PC-3 (cell line): Measurements from ENCODE around the gene RASD2. TPM values are rescaled to one million over a fixed set of nuclear protein-coding genes. Genes with fewer than 3 reads are reported as not detected.

ENCODE experiments used
- ATAC-seq: fragments of 200-7000 bp; cut with Tn5 transposase; 2 replicates; pipeline ENCODE4 v1.9.1; 2020; ENCODE audit warnings: mild to moderate bottlenecking, moderate library complexity
- BruUV-seq: library from RNA; stranded (reverse); fragments of 400-500 nt; replicated peaks from 2 replicates; lab custom pipeline; 2021; lab: Mats Ljungman, UMichigan
- CTCF ChIA-PET: fragments of 300-600 bp; sonication (Branson Sonifier 250); formaldehyde crosslinking; loops from one replicate; lab custom pipeline; 2022; ENCODE audit warnings: antibody characterized with exemption; lab: Charles Lee
- POLR2A ChIA-PET: fragments of 300-600 bp; sonication (Branson Sonifier 250); formaldehyde crosslinking; loops from one replicate; lab custom pipeline; 2022; ENCODE audit warnings: antibody characterized with exemption; ENCODE audit not compliant: unreplicated experiment; lab: Charles Lee
- DNase-seq: peaks from one replicate; pipeline ENCODE4 v3.0.0-alpha.2; 2015
- H2AFZ ChIP-seq: fragments of 300-600 bp; sonication (generic); 2 replicates; pipeline ENCODE4 v1.6.0; 2016; ENCODE audit warnings: antibody characterized with exemption, low read length
- H3F3A ChIP-seq: fragments of 300-600 bp; sonication (generic); one replicate; pipeline ENCODE4 v1.6.0; 2017; ENCODE audit warnings: antibody characterized with exemption, low read length, control low read depth, mild to moderate bottlenecking; ENCODE audit not compliant: unreplicated experiment
- H3K27ac ChIP-seq: fragments of 300-600 bp; sonication (generic); 2 replicates; pipeline ENCODE4 v1.5.1; 2016; ENCODE audit warnings: mild to moderate bottlenecking, low read length
- H3K27me3 ChIP-seq: fragments of 300-600 bp; sonication (generic); 2 replicates; pipeline ENCODE4 v1.6.1; 2016; ENCODE audit warnings: low read length, mixed read lengths
- H3K36me3 ChIP-seq: fragments of 300-600 bp; sonication (generic); 2 replicates; pipeline ENCODE4 v1.6.1; 2016; ENCODE audit warnings: low read depth, mixed run types, low read length, mixed read lengths
- H3K4me1 ChIP-seq: fragments of 300-600 bp; sonication (generic); 2 replicates; pipeline ENCODE4 v1.5.1; 2016; ENCODE audit warnings: low read length; ENCODE audit not compliant: insufficient read depth
- H3K4me2 ChIP-seq: fragments of 300-600 bp; sonication (generic); 2 replicates; pipeline ENCODE4 v1.6.0; 2016; ENCODE audit warnings: low read length
- H3K4me3 ChIP-seq: fragments of 300-600 bp; sonication (generic); 2 replicates; pipeline ENCODE4 v1.5.1; 2016; ENCODE audit warnings: mild to moderate bottlenecking, low read length, mixed read lengths
- H3K79me2 ChIP-seq: fragments of 300-600 bp; sonication (generic); 2 replicates; pipeline ENCODE4 v1.6.1; 2017; ENCODE audit warnings: low read length, mixed read lengths
- H3K9ac ChIP-seq: fragments of 300-600 bp; sonication (generic); 2 replicates; pipeline ENCODE4 v1.6.0; 2016; ENCODE audit warnings: mild to moderate bottlenecking, low read length
- H3K9me2 ChIP-seq: fragments of 300-600 bp; sonication (generic); replicated peaks from 2 replicates; pipeline ENCODE4 v1.6.1; 2016; ENCODE audit warnings: mixed run types, low read length, mixed read lengths
- H3K9me3 ChIP-seq: fragments of 300-600 bp; sonication (generic); 2 replicates; pipeline ENCODE4 v1.6.1; 2016; ENCODE audit warnings: low read length, mixed read lengths
- H4K20me1 ChIP-seq: fragments of 300-600 bp; sonication (generic); 2 replicates; pipeline ENCODE4 v1.6.1; 2016; ENCODE audit warnings: low read length, mixed read lengths
- CTCF ChIP-seq: fragments of 300-600 bp; sonication (generic); conservative IDR thresholded peaks from 2 replicates; pipeline ENCODE4 v1.5.1; 2017; ENCODE audit warnings: antibody characterized with exemption, low read depth, mild to moderate bottlenecking, low read length
- EZH2 ChIP-seq: fragments of 300-600 bp; sonication (generic); IDR thresholded peaks from one replicate; pipeline ENCODE4 v1.6.1; 2017; ENCODE audit warnings: antibody characterized with exemption, mild to moderate bottlenecking, low read length; ENCODE audit not compliant: unreplicated experiment
- EZH2phosphoT487 ChIP-seq: fragments of 300-600 bp; sonication (generic); IDR thresholded peaks from 2 replicates; pipeline ENCODE4 v1.6.1; 2018; ENCODE audit warnings: mild to moderate bottlenecking, antibody characterized with exemption, low read length, borderline replicate concordance
- intact Hi-C: fragments of 100-400 bp; cut with micrococcal nuclease; formaldehyde crosslinking; loops from 2 replicates; pipeline ENCODE4 v1.9.0; 2023
- total RNA-seq: library from RNA; depleted of rRNA; stranded (reverse); fragments of >200 nt; gene quantifications from 2 replicates; pipeline ENCODE4 v1.2.3, GENCODE V29; 2014

The RASD2 gene
- total RNA-seq, 1 experiment from 2014 or later: 0.07 TPM

GRCh38 chr22:35547987-35548721 lies 7.5 kb downstream of the RASD2 start:
- CTCF ChIA-PET: no interaction called here
- no peak for TF ChIP-seq EZH2phosphoT487
- TF ChIP-seq EZH2: no peak
- peak; percentile 12; the same call in 1 of the 2 replicates for TF ChIP-seq CTCF
- Histone ChIP-seq H3K4me3 (no peak overlapping the region), H3F3A (no peaks in the 10 kb centered on the region), H4K20me1 (no peaks in the 10 kb centered on the region), H3K9me2 (no peaks in the 10 kb centered on the region), H3K9me3 (no peaks in the 10 kb centered on the region), H3K36me3 (no peaks in the 10 kb centered on the region), H3K4me2 (no peak overlapping the region), H3K4me1 (no peaks in the 10 kb centered on the region), H2AFZ (no peak overlapping the region), H3K27ac (no peak overlapping the region), H3K79me2 (no peaks in the 10 kb centered on the region), H3K9ac (no peak overlapping the region), H3K27me3 (no peaks in the 10 kb centered on the region)
- ATAC-seq (no peak; the same call in 1 of the 2 replicates), DNase-seq (no peak)
- intact Hi-C loops: no loop called here
- POLR2A ChIA-PET: no interaction called here
- no TSS peak for BruUV-seq

- Histone ChIP-seq H3K4me2 (no peak overlapping the region), H3K27ac (no peak overlapping the region), H3K36me3 (no peaks in the 10 kb centered on the region), H3K79me2 (no peaks in the 10 kb centered on the region), H4K20me1 (no peaks in the 10 kb centered on the region), H3K9me2 (no peaks in the 10 kb centered on the region), H3K27me3 (no peaks in the 10 kb centered on the region), H3F3A (no peaks in the 10 kb centered on the region), H3K9me3 (no peaks in the 10 kb centered on the region), H3K4me1 (no peaks in the 10 kb centered on the region), H2AFZ (no peak overlapping the region), H3K9ac (no peak overlapping the region), H3K4me3 (no peak overlapping the region)
- ATAC-seq (no peak), DNase-seq (no peak)
- TF ChIP-seq EZH2: no peak
- no peak for TF ChIP-seq CTCF
- TF ChIP-seq EZH2phosphoT487: no peak
- no TSS peak for BruUV-seq
- intact Hi-C loops: no loop called here
- CTCF ChIA-PET: no interaction called here
- POLR2A ChIA-PET: no interaction called here
Observed at GRCh38 chr22:35548722-35549112, 8.1 kb downstream of the RASD2 start.

GRCh38 chr22:35549328-35549727 lies 8.7 kb downstream of the RASD2 start:
- H4K20me1 ChIP-seq: no peaks in the 10 kb centered on the region
- H3K36me3 ChIP-seq: no peaks in the 10 kb centered on the region
- no peak for ATAC-seq
- intact Hi-C loops: no loop called here
- H3K79me2 ChIP-seq: no peaks in the 10 kb centered on the region
- no peaks in the 10 kb centered on the region for H3K9me3 ChIP-seq
- H3K9ac ChIP-seq: no peak overlapping the region
- no peak overlapping the region for H3K4me2 ChIP-seq
- no peak overlapping the region for H2AFZ ChIP-seq
- no peaks in the 10 kb centered on the region for H3F3A ChIP-seq
- H3K27me3 ChIP-seq: no peaks in the 10 kb centered on the region
- ChIA-PET POLR2A (no interaction called here), CTCF (no interaction called here)
- TF ChIP-seq CTCF (no peak), EZH2phosphoT487 (no peak), EZH2 (no peak)
- H3K9me2 ChIP-seq: no peaks in the 10 kb centered on the region
- H3K4me1 ChIP-seq: no peaks in the 10 kb centered on the region
- H3K27ac ChIP-seq: no peak overlapping the region
- BruUV-seq: no TSS peak
- no peak overlapping the region for H3K4me3 ChIP-seq
- DNase-seq: no peak
